SU-DHL-6 (cell line): Measurements from ENCODE around the gene OXNAD1.

Experiments used
- H2AFZ ChIP-seq: fragments of 200-600 bp; sonication (generic); 2 replicates; pipeline ENCODE4 v1.6.1; 2014; ENCODE audit warnings: low read depth, mild to moderate bottlenecking, moderate library complexity, mixed read lengths, antibody characterized with exemption, low read length; ENCODE audit not compliant: severe bottlenecking
- H3F3A ChIP-seq: fragments of 200-600 bp; shearing (Covaris generic); 2 replicates; pipeline ENCODE4 v1.6.0; 2016; ENCODE audit warnings: antibody characterized with exemption, mild to moderate bottlenecking; ENCODE audit not compliant: insufficient read depth
- H3K27ac ChIP-seq: fragments of 200-600 bp; sonication (generic); 2 replicates; pipeline ENCODE4 v1.5.1; 2016; ENCODE audit warnings: low read depth, mild to moderate bottlenecking, low read length, moderate library complexity, mixed read lengths
- H3K27me3 ChIP-seq: fragments of 200-600 bp; sonication (generic), shearing (Covaris generic); 2 replicates; pipeline ENCODE4 v1.6.0; 2014; ENCODE audit warnings: mild to moderate bottlenecking, low read length
- H3K36me3 ChIP-seq: fragments of 200-600 bp; sonication (generic); 2 replicates; pipeline ENCODE4 v1.6.1; 2014; ENCODE audit warnings: mild to moderate bottlenecking, low read length, mixed read lengths
- H3K4me2 ChIP-seq: fragments of 300-600, 200-600 bp; shearing (Covaris generic), sonication (generic); 2 replicates; pipeline ENCODE4 v1.6.0; 2014; ENCODE audit warnings: low read length, low read depth, mild to moderate bottlenecking; ENCODE audit not compliant: poor library complexity, severe bottlenecking
- H3K4me3 ChIP-seq: fragments of 200-600 bp; sonication (generic); 2 replicates; pipeline ENCODE4 v1.5.1; 2014; ENCODE audit warnings: antibody characterized with exemption, low read length, mild to moderate bottlenecking, mixed read lengths; ENCODE audit not compliant: insufficient read depth, poor library complexity, severe bottlenecking
- H3K79me2 ChIP-seq: fragments of 200-600 bp; sonication (generic); 2 replicates; pipeline ENCODE4 v1.6.1; 2014; ENCODE audit warnings: mild to moderate bottlenecking, low read length, moderate library complexity; ENCODE audit not compliant: insufficient read depth
- H3K9ac ChIP-seq: fragments of 200-600 bp; sonication (generic); 2 replicates; pipeline ENCODE4 v1.7.0; 2014; ENCODE audit warnings: mild to moderate bottlenecking, low read length
- H3K9me2 ChIP-seq: fragments of 200-600 bp; sonication (generic); replicated peaks from 2 replicates; pipeline ENCODE4 v1.6.1; 2014; ENCODE audit warnings: low read length; ENCODE audit not compliant: insufficient read depth
- H3K9me3 ChIP-seq: fragments of 200-600 bp; sonication (generic); 2 replicates; pipeline ENCODE4 v1.6.1; 2014; ENCODE audit warnings: low read length, mixed read lengths; ENCODE audit not compliant: insufficient read depth
- H4K20me1 ChIP-seq: fragments of 200-600 bp; sonication (generic); 2 replicates; pipeline ENCODE4 v1.6.1; 2014; ENCODE audit warnings: low read depth, mild to moderate bottlenecking, antibody characterized with exemption, low read length, moderate library complexity, mixed read lengths
- EZH2phosphoT487 ChIP-seq: fragments of 200-600 bp; sonication (generic), shearing (Covaris generic); conservative IDR thresholded peaks from 2 replicates; pipeline ENCODE4 v1.6.1; 2018; ENCODE audit warnings: mild to moderate bottlenecking, antibody characterized with exemption, low read length, moderate library complexity, mixed read lengths
- TF ChIP-seq, protein P1 (sequence below): fragments of 200-600 bp; sonication (generic); IDR thresholded peaks from one replicate; pipeline ENCODE4 v1.5.1; 2017; ENCODE audit warnings: antibody characterized with exemption, mild to moderate bottlenecking, low read length, moderate library complexity; ENCODE audit not compliant: insufficient read depth, poor library complexity, severe bottlenecking

Gene OXNAD1

DNA sequence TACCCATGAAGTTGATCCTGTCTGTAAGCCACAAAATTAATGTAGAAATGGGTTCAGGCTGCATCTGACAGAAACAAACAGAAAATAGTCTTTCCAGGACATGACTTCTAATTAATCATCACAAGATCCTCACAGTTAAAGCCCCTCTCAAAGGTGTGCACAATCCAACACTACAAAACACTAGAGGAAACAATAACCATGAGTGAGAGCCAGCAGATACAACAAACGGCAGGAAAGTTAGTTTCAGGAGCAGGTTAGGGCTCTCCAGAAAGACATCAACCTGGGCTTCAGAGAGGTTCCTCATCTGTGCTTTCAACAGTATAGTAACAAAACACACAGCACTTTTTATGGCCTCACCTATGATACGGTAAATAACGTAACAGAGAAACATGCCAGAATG lies 43.0 kb upstream of the OXNAD1 start:
- no peak overlapping the region for H3K4me3 ChIP-seq
- no peak for TF ChIP-seq EZH2phosphoT487
- TF ChIP-seq, protein P1, sequence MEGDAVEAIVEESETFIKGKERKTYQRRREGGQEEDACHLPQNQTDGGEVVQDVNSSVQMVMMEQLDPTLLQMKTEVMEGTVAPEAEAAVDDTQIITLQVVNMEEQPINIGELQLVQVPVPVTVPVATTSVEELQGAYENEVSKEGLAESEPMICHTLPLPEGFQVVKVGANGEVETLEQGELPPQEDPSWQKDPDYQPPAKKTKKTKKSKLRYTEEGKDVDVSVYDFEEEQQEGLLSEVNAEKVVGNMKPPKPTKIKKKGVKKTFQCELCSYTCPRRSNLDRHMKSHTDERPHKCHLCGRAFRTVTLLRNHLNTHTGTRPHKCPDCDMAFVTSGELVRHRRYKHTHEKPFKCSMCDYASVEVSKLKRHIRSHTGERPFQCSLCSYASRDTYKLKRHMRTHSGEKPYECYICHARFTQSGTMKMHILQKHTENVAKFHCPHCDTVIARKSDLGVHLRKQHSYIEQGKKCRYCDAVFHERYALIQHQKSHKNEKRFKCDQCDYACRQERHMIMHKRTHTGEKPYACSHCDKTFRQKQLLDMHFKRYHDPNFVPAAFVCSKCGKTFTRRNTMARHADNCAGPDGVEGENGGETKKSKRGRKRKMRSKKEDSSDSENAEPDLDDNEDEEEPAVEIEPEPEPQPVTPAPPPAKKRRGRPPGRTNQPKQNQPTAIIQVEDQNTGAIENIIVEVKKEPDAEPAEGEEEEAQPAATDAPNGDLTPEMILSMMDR = no peak
- no peaks in the 10 kb centered on the region for H3K36me3 ChIP-seq
- H3K79me2 ChIP-seq = no peaks in the 10 kb centered on the region
- no peak overlapping the region for H2AFZ ChIP-seq
- H3K27ac ChIP-seq = no peak overlapping the region
- no peaks in the 10 kb centered on the region for H3K27me3 ChIP-seq
- no peaks in the 10 kb centered on the region for H3F3A ChIP-seq
- H4K20me1 ChIP-seq = no peaks in the 10 kb centered on the region
- no peaks in the 10 kb centered on the region for H3K9me2 ChIP-seq
- no peak overlapping the region for H3K9ac ChIP-seq
- H3K4me2 ChIP-seq = no peak overlapping the region
- H3K9me3 ChIP-seq = no peaks in the 10 kb centered on the region

DNA sequence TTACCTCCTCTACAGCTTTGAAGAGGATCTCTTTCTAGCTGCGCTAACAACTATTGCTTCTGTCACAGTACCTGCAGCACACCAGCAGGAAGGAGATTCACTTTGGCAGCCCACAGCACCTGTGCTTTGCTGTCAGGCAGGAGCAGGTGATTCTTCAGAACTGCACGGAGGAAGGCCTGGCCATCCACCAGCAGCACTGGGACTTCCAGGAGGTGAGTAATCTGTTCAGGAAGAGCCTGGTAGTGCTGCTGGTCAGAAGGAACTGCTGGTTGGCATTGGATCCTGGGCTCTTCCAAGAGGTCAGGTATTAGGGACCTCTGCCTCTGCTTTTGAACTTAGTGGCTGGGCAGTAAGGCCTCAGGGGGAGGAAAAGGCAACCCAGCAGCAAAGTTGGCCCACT lies 42.5 kb upstream of the OXNAD1 start:
- H3K4me3 ChIP-seq = no peak overlapping the region
- H3K27me3 ChIP-seq = no peaks in the 10 kb centered on the region
- no peak overlapping the region for H3K9ac ChIP-seq
- no peaks in the 10 kb centered on the region for H3F3A ChIP-seq
- H2AFZ ChIP-seq = no peak overlapping the region
- H3K36me3 ChIP-seq = no peaks in the 10 kb centered on the region
- no peaks in the 10 kb centered on the region for H3K9me3 ChIP-seq
- H3K4me2 ChIP-seq = no peak overlapping the region
- no peaks in the 10 kb centered on the region for H4K20me1 ChIP-seq
- no peak overlapping the region for H3K27ac ChIP-seq
- no peaks in the 10 kb centered on the region for H3K9me2 ChIP-seq
- no peaks in the 10 kb centered on the region for H3K79me2 ChIP-seq
- no peak for TF ChIP-seq EZH2phosphoT487
- TF ChIP-seq, protein P1 = no peak

DNA sequence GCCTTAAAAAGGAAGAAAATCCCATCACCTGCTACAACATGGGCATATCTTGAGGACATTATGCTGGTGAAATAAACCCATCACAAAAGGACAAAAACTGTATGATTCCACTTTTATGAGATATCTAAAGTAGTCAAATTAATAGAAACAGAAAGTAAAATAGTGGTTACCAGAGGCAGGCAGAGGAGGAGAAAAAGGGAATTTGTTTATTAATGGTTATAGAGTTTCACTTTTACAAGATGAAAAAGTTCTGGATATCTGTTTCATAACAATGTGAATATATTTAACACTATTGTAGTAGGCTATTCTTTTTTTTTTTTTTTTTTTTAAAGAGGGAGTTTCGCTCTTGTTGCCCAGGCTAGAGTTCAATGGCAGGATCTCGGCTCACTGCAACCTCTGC lies 40.7 kb upstream of the OXNAD1 start:
- Histone ChIP-seq H3K36me3 (no peaks in the 10 kb centered on the region), H3F3A (no peaks in the 10 kb centered on the region), H4K20me1 (no peaks in the 10 kb centered on the region), H3K9me2 (no peaks in the 10 kb centered on the region), H3K27ac (no peak overlapping the region), H2AFZ (no peak overlapping the region), H3K9me3 (no peaks in the 10 kb centered on the region), H3K27me3 (no peaks in the 10 kb centered on the region), H3K4me3 (no peak overlapping the region), H3K9ac (no peak overlapping the region), H3K79me2 (no peaks in the 10 kb centered on the region), H3K4me2 (no peak overlapping the region)
- TF ChIP-seq, protein P1 = no peak
- TF ChIP-seq EZH2phosphoT487 = no peak
